Mammary epithelial cell (primary cell): ENCODE data around the gene DCC.

Experiments
- CTCF ChIP-seq, 2 donors: IDR thresholded peaks in 1 of 2; conservative IDR thresholded peaks in 1 of 2; 2 replicates each; pipeline ENCODE4 v1.5.1; 2011 to 2012; ENCODE audit warnings: inconsistent platforms in 2 of 2, low read length in 2 of 2, mild to moderate bottlenecking in 2 of 2, control low read depth in 1 of 2, low read depth in 1 of 2; ENCODE audit not compliant: insufficient read depth in 1 of 2; ENCODE audit errors: extremely low read depth in 1 of 2
- EZH2 ChIP-seq: IDR thresholded peaks from 2 replicates; pipeline ENCODE4 v1.6.1; 2012; ENCODE audit warnings: low read length, inconsistent platforms, borderline replicate concordance

GRCh38 chr18:53038608-53039007 is 698.6 kb downstream of the DCC start:
- no peak for TF ChIP-seq CTCF (conservative IDR thresholded peaks at IDR 0.05 in 1 of 2, IDR thresholded peaks at IDR 0.05 in 1 of 2; ENCODE audit: extremely low read depth in 1 of 2, insufficient read depth in 1 of 2, low read depth in 1 of 2, low read length in 2 of 2)
- TF ChIP-seq EZH2: no peak
